ENCODE measurements around the gene OR8S1.
"Not testable (repeated sequence)": the region's sequence is repeated elsewhere in the genome, so short reads cannot be mapped to it uniquely, and the experiment has no call there.

OR8S1 gene, protein sequence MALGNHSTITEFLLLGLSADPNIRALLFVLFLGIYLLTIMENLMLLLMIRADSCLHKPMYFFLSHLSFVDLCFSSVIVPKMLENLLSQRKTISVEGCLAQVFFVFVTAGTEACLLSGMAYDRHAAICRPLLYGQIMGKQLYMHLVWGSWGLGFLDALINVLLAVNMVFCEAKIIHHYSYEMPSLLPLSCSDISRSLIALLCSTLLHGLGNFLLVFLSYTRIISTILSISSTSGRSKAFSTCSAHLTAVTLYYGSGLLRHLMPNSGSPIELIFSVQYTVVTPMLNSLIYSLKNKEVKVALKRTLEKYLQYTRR

DNA sequence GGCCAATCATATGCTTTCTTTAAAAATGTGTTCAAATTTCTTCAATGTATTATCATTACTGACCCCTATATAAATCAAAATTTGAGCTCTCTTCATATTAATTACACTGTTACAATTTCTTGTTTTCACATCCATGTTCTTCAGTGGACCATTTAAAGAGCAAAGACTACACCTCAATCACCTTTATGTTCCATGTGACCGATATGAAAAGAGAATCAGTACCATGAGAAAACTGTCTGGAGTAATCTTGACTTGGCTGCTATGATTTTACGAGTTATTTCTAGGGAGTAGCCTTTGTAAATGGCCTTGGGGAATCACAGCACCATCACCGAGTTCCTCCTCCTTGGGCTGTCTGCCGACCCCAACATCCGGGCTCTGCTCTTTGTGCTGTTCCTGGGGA, at the start of gene OR8S1:
OR8S1 (plus strand) TSS at position 301 of the 400 bp plus-strand sequence; CDS start at position 301, 0 bp downstream.
- no peak for DNase-seq (ENCODE audit: low spot score)

DNA sequence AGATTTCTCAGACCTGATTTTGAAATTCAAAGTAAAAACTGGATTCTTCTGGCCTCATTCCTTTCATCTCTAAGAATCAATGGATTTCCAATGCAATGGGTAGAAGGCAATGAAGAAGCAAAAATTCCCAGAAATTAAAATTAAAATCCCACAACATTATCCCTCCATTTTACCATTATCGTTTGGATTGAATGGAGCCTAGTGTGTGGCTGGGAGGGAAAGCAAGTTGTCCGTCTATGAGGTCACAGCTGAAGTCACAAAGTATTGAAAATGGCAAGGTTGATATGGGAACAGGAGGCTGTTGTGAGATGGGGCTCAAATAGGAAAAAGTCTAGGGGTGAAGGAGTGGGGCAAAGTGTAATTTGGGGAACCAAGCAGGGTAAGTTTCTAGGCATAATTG, 43.2 kb upstream of the OR8S1 start, which contains the start of gene C12orf54:
C12orf54 (plus strand) TSS at position 301 of the 400 bp plus-strand sequence. CDS start 799 bp downstream, outside the sequence.
- DNase-seq (ENCODE audit: low spot score), result no peak

DNA sequence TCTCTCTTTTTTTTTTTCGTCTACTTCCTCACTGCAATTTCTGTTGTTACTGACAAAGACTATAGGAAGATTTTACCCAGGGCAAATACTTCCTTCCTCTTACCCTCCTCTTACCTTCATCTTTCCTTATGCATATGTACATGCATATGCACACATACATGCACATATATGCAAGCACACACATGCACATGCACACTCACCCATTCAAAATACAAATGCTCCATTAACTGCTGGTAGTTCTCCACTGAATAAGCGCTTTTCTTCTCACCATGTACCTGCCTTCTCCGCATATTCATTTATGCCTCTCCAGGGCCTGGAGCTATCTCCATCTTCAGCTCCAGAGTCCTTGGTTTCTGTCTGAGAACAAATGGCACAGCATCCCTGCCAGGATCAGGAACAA, 42.5 kb upstream of the OR8S1 start:
- DNase-seq (ENCODE audit: low spot score), result no peak

DNA sequence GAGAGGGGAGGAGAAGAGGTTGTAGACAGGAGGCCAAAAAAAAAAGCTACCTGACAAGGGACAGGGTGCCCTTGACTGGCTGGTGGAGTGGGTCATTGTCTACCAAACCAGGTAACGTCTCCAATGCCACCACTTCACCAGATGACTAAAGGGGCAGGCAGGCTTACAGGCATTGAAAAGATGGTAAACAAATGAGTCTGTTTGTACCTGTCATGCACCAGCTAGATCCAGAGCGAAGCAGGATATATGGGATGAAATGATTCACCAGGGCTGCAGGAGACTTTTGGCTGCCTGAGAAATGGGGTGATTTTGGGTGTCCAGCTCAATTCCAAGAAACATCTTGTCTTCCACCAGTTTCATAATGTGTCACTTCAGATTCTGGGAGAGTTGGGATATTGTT, 39.2 kb upstream of the OR8S1 start:
- DNase-seq (ENCODE audit: low spot score), result no peak

DNA sequence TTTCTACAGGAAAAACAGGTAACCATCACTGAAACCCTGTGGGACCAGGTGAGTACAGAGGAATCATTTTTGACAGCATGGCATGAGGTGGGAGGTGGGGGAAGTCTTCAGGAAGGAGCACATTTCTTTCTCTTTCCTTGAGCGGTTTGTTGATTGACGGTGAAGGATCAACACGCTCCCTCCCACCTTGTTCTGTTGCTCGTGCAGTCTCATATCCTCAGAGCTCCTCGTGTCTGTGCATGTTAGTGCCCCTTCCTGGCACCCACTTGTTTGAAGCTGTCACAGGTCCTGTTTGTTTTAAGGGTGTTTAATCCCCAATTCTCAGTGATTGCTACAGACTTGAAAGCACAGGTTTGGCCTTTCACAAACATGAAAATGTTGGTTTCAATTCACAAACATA, 38.8 kb upstream of the OR8S1 start:
- DNase-seq (ENCODE audit: low spot score), result no peak

DNA sequence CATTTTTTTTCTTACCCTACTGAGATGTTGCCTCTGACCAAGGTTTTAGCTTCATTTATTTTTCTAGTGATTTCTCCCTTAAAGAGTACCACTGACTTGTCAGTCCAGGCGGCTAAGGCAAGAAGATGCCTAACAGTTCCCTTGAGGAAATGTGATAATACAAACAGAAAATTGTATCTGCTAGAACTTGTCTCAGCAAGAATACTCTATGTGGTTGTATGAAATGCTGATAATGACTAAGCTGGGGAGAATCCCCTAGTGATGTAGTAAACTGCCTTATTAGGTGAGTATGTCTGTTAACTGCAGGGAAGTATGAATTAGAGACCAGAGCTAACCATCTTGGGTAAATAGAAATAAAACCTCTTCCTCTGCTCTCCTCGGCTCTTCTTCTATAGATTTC, 36.4 kb upstream of the OR8S1 start:
- DNase-seq (ENCODE audit: low spot score), result no peak

DNA sequence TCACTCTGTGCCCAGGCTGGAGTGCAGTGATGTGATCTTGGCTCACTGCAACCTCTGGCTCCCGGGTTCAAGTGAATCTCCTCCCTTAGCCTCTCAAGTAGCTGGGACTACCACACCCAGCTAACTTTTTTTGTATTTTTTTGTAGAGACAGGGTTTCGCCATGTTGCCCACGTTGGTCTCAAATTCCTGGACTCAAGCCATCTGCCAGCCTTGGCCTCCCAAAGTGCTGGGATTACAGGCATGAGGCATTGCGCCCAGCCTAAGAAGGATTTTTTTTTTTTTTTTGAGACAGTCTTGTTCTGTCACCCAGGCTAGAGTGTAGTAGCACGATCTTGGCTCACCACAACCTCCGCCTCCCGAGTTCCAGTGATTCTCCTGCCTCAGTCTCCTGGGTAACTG, 36.0 kb upstream of the OR8S1 start:
- DNase-seq (ENCODE audit: low spot score), result not testable (repeated sequence)

DNA sequence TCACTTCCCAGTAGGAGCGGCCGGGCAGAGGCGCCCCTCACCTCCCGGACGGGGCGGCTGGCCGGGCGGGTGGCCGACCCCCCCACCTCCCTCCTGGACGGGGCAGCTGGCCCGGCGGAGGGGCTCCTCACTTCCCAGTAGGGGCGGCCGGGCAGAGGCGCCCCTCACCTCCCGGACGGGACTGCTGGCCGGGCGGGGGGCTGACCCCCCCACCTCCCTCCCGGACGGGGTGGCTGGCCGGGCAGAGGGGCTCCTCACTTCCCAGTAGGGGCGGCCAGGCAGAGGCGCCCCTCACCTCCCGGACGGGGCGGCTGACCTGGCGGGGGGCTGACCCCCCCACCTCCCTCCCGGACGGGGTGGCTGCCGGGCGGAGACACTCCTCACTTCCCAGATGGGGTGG, 25.2 kb upstream of the OR8S1 start:
- not testable (repeated sequence) for DNase-seq (ENCODE audit: low spot score)

DNA sequence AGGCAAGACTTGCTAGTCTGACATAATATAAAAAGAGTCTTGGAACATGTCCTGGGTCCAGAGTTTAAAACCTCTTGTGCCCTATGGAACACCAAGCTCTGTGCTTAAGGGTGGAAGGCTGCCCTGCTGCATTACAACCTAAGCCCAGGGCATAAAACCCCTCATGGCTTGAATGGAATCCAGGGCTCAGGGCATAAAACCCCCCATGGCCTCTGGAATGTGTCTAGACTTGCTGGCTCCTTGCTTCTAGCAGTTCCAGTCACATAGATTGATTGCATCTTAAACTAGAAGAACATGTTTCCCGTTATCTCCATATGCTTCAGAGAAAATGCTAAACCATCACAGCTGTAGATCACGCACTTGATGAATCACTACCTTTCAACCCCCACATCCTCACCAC, 18.6 kb upstream of the OR8S1 start:
- not testable (repeated sequence) for DNase-seq (ENCODE audit: low spot score)

DNA sequence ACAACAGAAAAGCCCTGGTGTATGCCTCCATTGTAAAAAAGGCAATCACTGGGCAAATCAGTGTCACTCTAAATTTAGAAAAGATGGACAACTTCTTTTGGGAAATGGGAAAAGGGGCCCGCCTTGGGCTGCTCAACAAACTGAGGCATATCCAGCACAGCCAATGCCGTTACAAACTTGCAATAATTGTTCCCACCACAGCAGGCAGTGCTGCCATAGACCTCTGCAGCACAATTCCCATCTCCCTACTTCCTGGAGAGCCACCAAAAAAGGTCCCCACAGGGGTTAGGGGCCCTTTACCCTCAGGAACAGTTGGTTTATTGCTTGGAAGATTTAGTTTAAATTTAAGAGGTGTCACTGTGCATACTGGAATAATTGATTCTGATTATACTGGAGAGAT, 16.4 kb upstream of the OR8S1 start:
- no peak for DNase-seq (ENCODE audit: low spot score)

DNA sequence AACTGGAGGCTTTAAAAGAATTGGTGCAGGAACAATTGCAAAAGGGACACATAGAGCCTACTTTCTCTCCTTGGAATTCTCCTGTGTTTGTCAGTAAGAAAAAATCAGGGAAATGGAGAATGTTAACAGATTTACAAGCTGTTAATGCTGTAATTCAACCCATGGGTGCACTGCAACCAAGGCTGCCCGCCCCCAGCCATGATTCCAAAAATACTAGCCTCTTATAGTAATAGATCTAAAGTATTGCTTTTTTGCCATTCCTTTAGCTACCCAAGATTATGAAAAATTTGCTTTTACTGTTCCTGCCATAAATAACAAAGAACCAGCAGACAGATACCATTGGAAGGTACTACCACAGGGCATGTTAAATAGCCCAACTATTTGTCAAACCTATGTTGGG, 15.3 kb upstream of the OR8S1 start:
- DNase-seq (ENCODE audit: low spot score), result no peak

DNA sequence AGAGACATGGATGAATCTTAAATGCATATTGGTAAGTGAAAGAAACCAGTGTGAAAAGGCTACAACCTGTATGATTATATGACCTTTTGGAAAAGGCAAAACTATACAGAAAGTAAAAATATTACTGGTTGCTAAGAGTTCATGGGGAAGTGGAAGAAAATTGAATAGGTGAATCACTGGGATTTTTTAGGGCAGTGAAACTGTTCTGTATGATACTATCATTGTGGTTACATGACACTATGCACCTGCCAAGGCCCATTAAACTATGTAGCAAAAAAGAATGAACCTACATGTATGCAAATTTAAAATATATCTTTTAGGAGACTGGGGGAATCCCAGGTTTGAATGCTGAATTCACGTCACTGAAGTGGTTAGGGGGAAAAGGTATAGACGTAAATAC, 12.6 kb upstream of the OR8S1 start:
- no peak for DNase-seq (ENCODE audit: low spot score)

DNA sequence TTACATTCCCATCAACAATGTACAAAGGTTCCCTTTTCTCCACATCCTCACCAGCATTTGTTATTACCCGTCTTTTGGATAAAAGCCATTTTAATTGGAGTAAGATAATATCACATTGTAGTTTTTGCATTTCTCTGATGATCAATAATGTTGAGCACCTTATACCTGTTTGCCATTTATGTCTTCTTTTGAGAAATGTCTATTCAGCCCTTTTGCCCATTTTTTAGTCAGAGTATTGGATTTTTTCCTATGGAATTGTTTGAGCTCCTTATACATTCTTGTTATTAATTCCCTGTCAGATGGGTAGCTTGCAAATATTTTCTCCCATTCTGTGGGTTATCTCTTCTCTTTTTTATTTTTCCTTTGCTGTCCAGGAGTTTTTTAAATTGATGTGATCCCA, 10.7 kb upstream of the OR8S1 start:
- no peak for DNase-seq (ENCODE audit: low spot score)

DNA sequence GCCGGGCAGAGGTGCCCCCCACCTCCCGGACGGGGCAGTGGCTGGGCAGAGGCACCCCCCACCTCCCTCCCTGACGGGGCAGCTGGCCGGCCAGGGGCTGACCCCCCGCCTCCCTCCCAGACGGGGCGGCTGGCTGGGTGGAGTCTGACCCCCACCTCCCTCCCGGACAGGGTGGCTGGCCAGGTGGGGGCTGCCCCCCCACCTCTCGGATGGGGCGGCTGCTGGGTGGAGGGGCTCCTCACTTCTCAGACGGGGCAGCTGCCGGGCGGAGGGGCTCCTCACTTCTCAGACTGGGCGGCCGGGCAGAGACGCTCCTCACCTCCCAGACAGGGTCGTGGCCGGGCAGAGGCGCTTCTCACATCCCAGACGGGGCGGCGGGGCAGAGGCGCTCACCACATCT, 5.1 kb upstream of the OR8S1 start:
- not testable (repeated sequence) for DNase-seq (ENCODE audit: low spot score)

DNA sequence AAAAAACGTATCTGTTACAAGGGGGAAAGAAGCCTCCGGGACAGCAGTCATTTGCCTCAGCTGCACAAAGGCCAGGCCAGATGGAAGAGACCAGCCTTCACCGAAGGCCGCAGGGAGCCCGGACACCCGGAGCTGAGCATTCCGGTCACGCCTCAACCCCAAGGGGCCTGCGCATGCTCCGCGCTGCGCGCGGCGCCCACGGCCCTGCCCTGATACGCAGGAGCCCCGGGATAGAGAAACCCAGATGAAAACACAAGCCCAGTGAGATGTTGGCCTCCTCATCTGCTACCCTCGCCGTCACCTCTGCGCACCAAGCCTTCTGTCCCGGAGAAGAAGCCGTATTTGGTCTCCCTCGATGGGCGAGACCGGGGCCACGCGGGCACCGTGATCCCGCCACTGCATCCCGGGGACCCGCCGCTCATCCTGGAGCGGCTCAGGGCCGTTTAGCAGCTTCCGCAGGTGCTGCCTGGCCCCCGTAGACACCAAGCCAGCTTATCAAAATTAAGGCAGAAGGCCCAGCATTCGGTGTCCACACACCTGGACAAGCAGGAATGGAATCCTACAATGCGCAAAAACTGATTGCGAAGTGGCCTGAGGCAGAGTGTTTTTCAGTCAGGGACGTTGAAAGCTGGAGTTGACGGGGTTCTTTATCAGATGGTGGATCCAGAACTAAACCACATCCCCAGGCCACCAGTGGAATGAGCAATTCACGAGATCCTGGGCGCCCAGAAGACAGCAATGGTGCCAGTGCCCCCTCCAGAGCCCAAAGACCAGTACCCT, 2.6 kb downstream of the OR8S1 start:
- no peak for DNase-seq (ENCODE audit: low spot score)

DNA sequence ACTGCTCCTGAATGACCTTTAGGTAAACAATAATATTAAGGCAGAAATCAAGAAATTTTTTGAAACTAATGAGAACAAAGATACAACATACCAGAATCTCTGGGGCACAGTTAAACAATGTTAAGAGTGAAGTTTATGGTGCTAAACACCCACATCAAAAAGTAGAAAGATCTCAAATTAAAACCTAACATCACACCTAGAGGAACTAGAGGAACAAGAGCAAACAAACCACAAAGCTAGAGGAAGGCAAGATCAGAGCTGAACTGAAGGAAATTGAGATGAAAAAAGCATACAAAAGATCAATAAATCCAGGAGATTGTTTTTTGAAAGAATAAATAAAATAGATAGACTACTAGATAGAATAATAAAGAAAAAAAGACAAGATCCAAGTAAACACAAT, 7.2 kb downstream of the OR8S1 start:
- DNase-seq (ENCODE audit: low spot score), result no peak

DNA sequence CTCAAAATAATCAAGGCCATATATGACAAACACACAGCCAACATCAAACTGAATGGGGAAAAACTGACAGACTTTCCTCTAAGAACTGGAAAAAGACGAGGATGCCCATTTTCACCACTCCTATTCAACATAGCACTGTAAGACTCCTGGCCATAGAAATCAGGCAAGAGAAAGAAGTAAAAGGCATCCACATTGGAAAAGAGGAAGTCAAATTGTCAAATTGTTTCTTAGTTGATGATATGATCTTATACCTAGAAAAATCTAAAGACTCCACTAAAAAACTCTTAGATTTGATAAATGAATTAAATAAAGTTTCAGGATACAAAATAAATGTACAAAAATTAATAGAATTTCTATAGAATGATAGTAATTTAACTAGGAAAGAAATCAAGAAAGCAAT, 11.2 kb downstream of the OR8S1 start:
- DNase-seq (ENCODE audit: low spot score), result no peak

DNA sequence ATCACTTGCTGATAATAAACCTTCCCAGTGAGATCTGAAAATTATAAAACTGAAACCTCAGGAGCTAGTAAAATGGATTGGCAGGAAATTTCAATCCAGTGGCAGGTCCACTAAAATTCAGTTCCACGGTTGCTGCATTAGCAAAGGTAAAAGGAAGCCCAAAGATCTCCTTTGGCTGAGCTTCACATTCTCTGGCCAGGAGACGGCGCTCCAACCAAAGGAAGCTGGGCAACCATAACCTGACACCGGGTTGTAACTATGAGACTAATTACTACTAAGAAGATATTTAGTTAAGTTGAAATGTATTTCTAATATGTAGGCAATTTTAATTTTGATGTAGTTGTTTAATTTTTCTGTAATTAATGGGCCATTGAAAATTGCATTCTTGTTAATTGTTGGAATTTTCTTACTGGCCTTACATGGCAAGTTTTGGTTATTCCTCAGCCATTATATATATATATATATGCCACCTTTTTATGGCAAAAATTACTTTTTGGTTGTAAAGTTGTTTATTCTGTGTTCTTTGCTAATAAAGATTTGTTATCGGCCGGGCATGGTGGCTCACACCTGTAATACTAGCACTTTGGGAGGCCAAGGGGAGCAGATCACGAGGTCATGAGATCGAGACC, 17.0 kb downstream of the OR8S1 start:
- peak; percentile 40 for DNase-seq (ENCODE audit: low spot score)

DNA sequence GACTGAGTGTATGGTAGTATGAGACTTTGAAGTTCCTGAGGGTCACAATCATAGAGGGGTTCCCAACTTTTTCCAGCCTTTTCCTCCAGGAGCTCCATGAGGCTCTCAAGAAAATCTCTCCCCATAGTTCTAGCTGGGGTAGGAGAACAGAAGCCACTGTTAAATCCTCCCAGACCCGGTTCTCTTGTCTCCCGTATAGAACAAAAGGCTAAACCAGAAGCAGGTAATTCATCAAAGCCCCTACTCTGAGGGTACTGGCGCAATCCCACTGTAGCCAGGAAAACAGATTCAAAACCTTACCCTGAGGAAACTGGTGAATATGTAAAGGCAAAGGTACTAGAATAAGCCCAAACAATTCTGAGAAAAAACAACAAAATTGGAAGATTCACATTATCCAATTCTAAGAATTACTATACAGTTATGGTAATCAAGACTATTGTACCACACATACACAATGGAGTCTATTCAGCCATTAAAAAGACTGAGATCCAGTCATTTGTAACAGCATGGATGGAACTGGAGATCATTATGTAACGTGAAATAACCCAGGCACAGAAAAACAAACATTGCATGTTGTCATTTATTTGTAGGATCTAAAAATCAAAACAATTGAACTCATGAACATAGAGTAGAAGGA, 20.5 kb downstream of the OR8S1 start:
- DNase-seq (ENCODE audit: low spot score), result no peak

DNA sequence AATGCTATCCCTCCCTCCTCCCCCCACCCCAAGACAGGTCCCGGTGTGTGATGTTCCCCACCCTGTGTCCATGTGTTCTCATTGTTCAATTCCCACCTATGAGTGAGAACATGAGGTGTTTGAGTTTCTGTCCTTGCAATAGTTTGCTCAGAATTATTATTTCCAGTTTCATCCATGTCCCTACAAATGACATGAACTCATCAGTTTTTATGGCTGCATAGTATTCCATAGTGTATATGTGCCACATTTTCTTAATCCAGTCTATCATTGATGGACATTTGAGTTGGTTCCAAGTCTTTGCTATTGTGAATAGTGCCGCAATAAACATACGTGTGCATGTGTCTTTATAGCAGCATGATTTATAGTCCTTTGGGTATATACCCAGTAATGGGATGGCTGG, 21.6 kb downstream of the OR8S1 start:
- DNase-seq (ENCODE audit: low spot score), result not testable (repeated sequence)

DNA sequence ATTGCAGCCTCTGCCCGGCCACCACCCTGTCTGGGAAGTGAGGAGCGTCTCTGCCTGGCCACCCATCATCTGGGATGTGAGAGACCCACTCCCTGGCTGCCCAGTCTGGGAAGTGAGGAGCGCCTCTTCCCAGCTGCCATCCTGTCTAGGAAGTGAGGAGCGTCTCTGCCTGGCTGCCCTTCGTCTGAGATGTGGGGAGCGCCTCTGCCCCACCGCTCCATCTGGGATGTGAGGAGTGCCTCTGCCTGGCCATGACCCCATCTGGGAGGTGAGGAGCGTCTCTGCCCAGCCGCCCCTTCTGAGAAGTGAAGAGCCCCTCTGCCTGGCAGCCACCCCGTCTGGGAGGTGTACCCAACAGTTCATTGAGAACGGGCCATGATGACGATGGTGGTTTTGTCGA, 26.2 kb downstream of the OR8S1 start:
- DNase-seq (ENCODE audit: low spot score), result not testable (repeated sequence)

DNA sequence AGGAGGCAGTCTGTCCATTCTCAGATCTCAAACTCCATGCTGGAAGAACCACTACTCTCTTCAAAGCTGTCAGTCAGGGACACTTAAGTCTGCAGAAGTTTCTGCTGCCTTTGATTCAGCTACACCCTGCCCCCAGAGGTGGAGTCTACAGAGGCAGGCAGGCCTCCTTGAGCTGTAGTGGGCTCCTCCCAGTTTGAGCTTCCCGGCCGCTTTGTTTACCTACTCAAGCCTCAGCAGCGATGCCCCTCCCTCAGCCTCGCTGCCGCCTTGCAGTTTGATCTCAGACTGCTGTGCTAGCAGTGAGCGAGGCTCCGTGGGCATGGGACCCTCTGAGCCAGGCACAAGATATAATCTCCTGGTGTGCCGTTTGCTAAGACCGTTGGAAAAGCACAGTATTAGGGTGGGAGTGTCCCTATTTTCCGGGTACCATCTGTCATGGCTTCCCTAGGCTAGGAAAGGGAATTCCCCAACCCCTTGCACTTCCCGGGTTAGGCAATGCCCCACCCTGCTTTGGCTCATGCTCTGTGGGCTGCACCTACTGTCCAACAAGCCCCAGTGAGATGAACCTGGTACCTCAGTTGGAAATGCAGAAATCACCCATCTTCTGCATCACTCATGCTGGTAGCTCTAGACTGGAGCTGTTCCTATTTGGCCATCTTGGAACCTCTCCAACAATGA, 28.4 kb downstream of the OR8S1 start:
- not testable (repeated sequence) for DNase-seq (ENCODE audit: low spot score)

All from CD4-positive, alpha-beta T cell treated with Interleukin-15 for 4 hours (primary cell).